Neuronal stem cell (in vitro differentiated cells): Measurements from ENCODE around the gene UTRN.

Experiments used
- DNase-seq: peaks from one replicate; pipeline ENCODE4 v3.0.0-alpha.2; 2013; ENCODE audit warnings: low spot score
- H2AFZ ChIP-seq: one replicate; pipeline ENCODE4 v1.6.1; 2013; ENCODE audit warnings: mild to moderate bottlenecking, low read length, inconsistent platforms
- H2AK5ac ChIP-seq: 2 replicates; pipeline ENCODE4 v1.6.1; 2013; ENCODE audit warnings: low read depth, mild to moderate bottlenecking, inconsistent platforms, low read length, moderate library complexity, mixed read lengths
- H2BK120ac ChIP-seq: 2 replicates; pipeline ENCODE4 v1.6.1; 2013; ENCODE audit warnings: low read depth, mild to moderate bottlenecking, inconsistent platforms, low read length, moderate library complexity, mixed read lengths
- H2BK12ac ChIP-seq: one replicate; pipeline ENCODE4 v1.6.1; 2013; ENCODE audit warnings: low read length, inconsistent platforms
- H2BK15ac ChIP-seq: 2 replicates; pipeline ENCODE4 v1.6.1; 2013; ENCODE audit warnings: mild to moderate bottlenecking, low read length, inconsistent platforms, mixed read lengths
- H2BK5ac ChIP-seq: one replicate; pipeline ENCODE4 v1.6.1; 2013; ENCODE audit warnings: inconsistent platforms, mild to moderate bottlenecking, low read length, moderate library complexity
- H3K14ac ChIP-seq: one replicate; pipeline ENCODE4 v1.6.1; 2013; ENCODE audit warnings: low read length, inconsistent platforms
- H3K18ac ChIP-seq: 2 replicates; pipeline ENCODE4 v1.6.1; 2013; ENCODE audit warnings: low read length, inconsistent platforms
- H3K23ac ChIP-seq: 2 replicates; pipeline ENCODE4 v1.6.1; 2013; ENCODE audit warnings: low read depth, mild to moderate bottlenecking, mixed read lengths, low read length, inconsistent platforms; ENCODE audit not compliant: poor library complexity
- H3K27ac ChIP-seq: replicated peaks from 3 replicates; pipeline ENCODE4 v1.5.1; 2013; ENCODE audit warnings: low read length, inconsistent platforms
- H3K27me3 ChIP-seq, 3 experiments: 2 replicates each; pipeline ENCODE4 v1.6.1; 2013; ENCODE audit warnings: low read length in 3 of 3, mild to moderate bottlenecking in 2 of 3, inconsistent platforms in 1 of 3, low read depth in 1 of 3, mixed read lengths in 1 of 3, moderate library complexity in 1 of 3; ENCODE audit not compliant: control insufficient read depth in 3 of 3, insufficient read depth in 3 of 3
- H3K36me3 ChIP-seq, 2 donors: replicated peaks in 1 of 2; 2 replicates each; pipeline ENCODE4 v1.6.1; 2013; ENCODE audit warnings: low read length in 2 of 2; ENCODE audit not compliant: control insufficient read depth in 2 of 2, insufficient read depth in 2 of 2
- H3K4ac ChIP-seq: 2 replicates; pipeline ENCODE4 v1.6.1; 2013; ENCODE audit warnings: inconsistent platforms, mild to moderate bottlenecking, low read length, moderate library complexity
- H3K4me1 ChIP-seq, 2 donors: 1 replicate in 1 of 2; 2 replicates in 1 of 2; pipeline ENCODE4 v1.6.1; 2013; ENCODE audit warnings: low read length in 2 of 2, low read depth in 1 of 2; ENCODE audit not compliant: control insufficient read depth in 2 of 2, insufficient read depth in 1 of 2
- H3K4me2 ChIP-seq: one replicate; pipeline ENCODE4 v1.6.1; 2013; ENCODE audit warnings: mild to moderate bottlenecking, low read length, inconsistent platforms; ENCODE audit not compliant: insufficient read depth, poor library complexity, severe bottlenecking
- H3K4me3 ChIP-seq, 2 donors: 2 replicates each; pipeline ENCODE4 v1.5.1; 2013; ENCODE audit warnings: low read length in 2 of 2, mild to moderate bottlenecking in 2 of 2, inconsistent platforms in 1 of 2, moderate library complexity in 1 of 2
- H3K79me1 ChIP-seq: one replicate; pipeline ENCODE4 v1.6.1; 2013; ENCODE audit warnings: low read depth, mild to moderate bottlenecking, inconsistent platforms, low read length, moderate library complexity
- H3K9ac ChIP-seq: one replicate; pipeline ENCODE4 v1.6.1; 2013; ENCODE audit warnings: mild to moderate bottlenecking, low read depth, low read length, inconsistent platforms; ENCODE audit not compliant: poor library complexity
- H3K9me3 ChIP-seq, 2 donors: replicated peaks in 1 of 2; 2 replicates each; pipeline versions ENCODE3 to v1.6.1; 2013; ENCODE audit warnings: low read length in 2 of 2, mild to moderate bottlenecking in 2 of 2, inconsistent platforms in 1 of 2, low read depth in 1 of 2, mixed read lengths in 1 of 2, moderate library complexity in 1 of 2; ENCODE audit not compliant: control insufficient read depth in 2 of 2, insufficient read depth in 1 of 2
- H4K8ac ChIP-seq: one replicate; pipeline ENCODE4 v1.6.1; 2013; ENCODE audit warnings: low read depth, mild to moderate bottlenecking, inconsistent platforms, low read length, moderate library complexity
- H4K91ac ChIP-seq: one replicate; pipeline ENCODE4 v1.6.1; 2013; ENCODE audit warnings: low read length, low read depth, mild to moderate bottlenecking, inconsistent platforms; ENCODE audit not compliant: poor library complexity
- WGBS, 2 donors: extraction: QIAGEN DNeasy Blood & Tissue Kit; methylation state at CpG; one replicate each; pipeline ENCODE4 v1.1.7; 2013; ENCODE audit warnings: missing lambda C conversion rate in 2 of 2, mixed read lengths in 1 of 2; ENCODE audit not compliant: insufficient read length in 2 of 2, insufficient replicate concordance in 1 of 2; ENCODE audit errors: extremely low coverage in 2 of 2; 5-methylcytosine and 5-hydroxymethylcytosine counted together

The UTRN gene

DNA sequence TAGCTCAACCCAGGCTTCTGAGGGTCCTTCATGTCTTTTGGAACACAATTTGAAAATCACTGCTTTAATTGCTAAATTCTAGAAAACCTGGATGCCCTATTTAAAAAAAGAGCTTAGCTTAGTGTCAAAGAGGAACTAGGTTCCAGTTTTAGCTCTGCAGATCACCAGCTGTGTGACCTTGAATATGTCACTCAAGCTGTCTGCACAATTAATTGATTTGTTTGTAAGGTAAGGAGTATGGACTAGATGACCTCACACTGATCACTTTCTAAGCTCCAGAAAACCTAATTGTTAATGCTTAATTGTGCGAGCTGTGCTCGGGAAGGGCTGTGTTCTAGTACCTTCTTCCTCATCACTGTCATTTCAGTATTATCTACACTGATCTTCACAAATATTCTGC lies 26.2 kb downstream of the UTRN start:
- Histone ChIP-seq H2BK120ac (no peak overlapping the region), H3K9ac (no peak overlapping the region), H3K27ac (no peak overlapping the region), H3K4me2 (no peak overlapping the region), H3K4ac (no peak overlapping the region), H3K14ac (no peak overlapping the region), H2AK5ac (no peak overlapping the region), H3K23ac (no peak overlapping the region), H4K8ac (no peak overlapping the region), H2BK12ac (no peak overlapping the region), H4K91ac (no peak overlapping the region), H2BK15ac (no peak overlapping the region), H3K36me3 (peaks cover 0 to 29% of the 10 kb centered on the region in 2 donors), H2BK5ac (no peak overlapping the region), H2AFZ (no peak overlapping the region), H3K27me3 (no peaks in the 10 kb centered on the region), H3K9me3 (no peaks in the 10 kb centered on the region), H3K18ac (no peak overlapping the region), H3K4me3 (no peak overlapping the region), H3K4me1 (peaks cover 2 to 4% of the 10 kb centered on the region in 2 donors), H3K79me1 (no peaks in the 10 kb centered on the region)
- WGBS, 2 donors, result no CpG with 5 or more reads among the region's 2 CpGs
- no peak for DNase-seq

DNA sequence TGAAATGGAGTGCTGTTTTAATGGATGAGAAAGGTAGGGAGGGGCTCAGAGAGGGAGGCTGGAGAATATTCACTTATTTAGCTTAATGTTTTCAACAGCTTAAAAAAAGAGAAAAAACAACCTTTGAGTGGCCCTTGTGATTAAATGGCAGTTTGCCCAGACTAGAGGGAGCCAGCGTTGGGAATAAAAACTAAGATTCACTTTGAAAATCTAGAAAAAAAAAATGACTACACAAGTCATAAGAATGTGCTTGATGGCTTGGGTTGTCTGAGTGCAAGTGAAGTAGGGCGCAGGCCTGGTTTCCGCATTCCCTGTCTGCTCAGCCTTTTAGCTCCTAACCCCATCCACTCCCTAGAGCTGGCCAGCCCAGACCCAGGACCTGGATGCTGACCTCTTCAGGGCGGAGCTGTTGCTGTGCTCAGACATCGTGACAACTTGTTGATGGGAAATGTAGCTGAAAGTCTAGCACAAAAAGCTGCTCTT lies 28.9 kb downstream of the UTRN start:
- WGBS, 2 donors, result no CpG with 5 or more reads among the region's 5 CpGs
- H3K4me2 ChIP-seq, result no peak overlapping the region
- H3K4ac ChIP-seq, result no peak overlapping the region
- no peak overlapping the region for H3K18ac ChIP-seq
- H4K8ac ChIP-seq, result no peak overlapping the region
- no peak overlapping the region for H3K23ac ChIP-seq
- no peak overlapping the region for H3K9ac ChIP-seq
- H3K9me3 ChIP-seq, result no peaks in the 10 kb centered on the region
- H2BK15ac ChIP-seq, result no peak overlapping the region
- H3K27me3 ChIP-seq, result no peaks in the 10 kb centered on the region
- H3K4me1 ChIP-seq, result peaks cover 0 to 2% of the 10 kb centered on the region in 2 donors
- no peak overlapping the region for H2AFZ ChIP-seq
- no peak overlapping the region for H2BK120ac ChIP-seq
- no peak overlapping the region for H3K14ac ChIP-seq
- no peaks in the 10 kb centered on the region for H3K79me1 ChIP-seq
- no peak overlapping the region for H2BK5ac ChIP-seq
- H3K27ac ChIP-seq, result no peak overlapping the region
- H3K36me3 ChIP-seq, result peaks cover 0 to 20% of the 10 kb centered on the region in 2 donors
- no peak overlapping the region for H4K91ac ChIP-seq
- H2AK5ac ChIP-seq, result no peak overlapping the region
- no peak overlapping the region for H3K4me3 ChIP-seq
- no peak overlapping the region for H2BK12ac ChIP-seq
- DNase-seq, result no peak

DNA sequence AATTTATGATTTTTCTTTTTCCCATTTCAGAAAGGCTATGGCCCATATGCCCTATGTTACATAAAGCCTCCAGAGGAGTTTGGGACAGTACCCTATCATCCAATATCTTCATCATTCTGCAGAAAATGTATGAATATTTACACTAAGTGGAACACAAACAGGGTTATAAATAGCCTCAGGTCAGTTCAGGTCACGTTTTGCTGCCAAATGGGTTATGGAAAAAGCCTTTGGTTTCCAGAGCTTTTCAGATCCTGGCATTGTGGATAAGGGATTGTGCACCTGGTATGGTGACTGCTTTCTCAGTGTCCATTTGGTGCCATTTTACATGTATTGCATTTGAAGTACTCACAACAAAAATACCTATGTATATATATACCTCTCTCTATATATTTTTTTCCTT lies 29.4 kb downstream of the UTRN start:
- Histone ChIP-seq H3K9me3 (no peaks in the 10 kb centered on the region), H3K4me2 (no peak overlapping the region), H3K4me1 (peaks cover 0 to 2% of the 10 kb centered on the region in 2 donors), H2BK12ac (no peak overlapping the region), H3K4me3 (no peak overlapping the region), H2AFZ (no peak overlapping the region), H4K91ac (no peak overlapping the region), H2AK5ac (no peak overlapping the region), H4K8ac (no peak overlapping the region), H3K27me3 (no peaks in the 10 kb centered on the region), H2BK15ac (no peak overlapping the region), H3K14ac (no peak overlapping the region), H3K9ac (no peak overlapping the region), H3K36me3 (peaks cover 0 to 15% of the 10 kb centered on the region in 2 donors), H3K23ac (no peak overlapping the region), H2BK120ac (no peak overlapping the region), H3K79me1 (no peaks in the 10 kb centered on the region), H2BK5ac (no peak overlapping the region), H3K4ac (no peak overlapping the region), H3K27ac (no peak overlapping the region), H3K18ac (no peak overlapping the region)
- WGBS, 2 donors, result no CpG with 5 or more reads among the region's 1 CpG
- DNase-seq, result no peak

DNA sequence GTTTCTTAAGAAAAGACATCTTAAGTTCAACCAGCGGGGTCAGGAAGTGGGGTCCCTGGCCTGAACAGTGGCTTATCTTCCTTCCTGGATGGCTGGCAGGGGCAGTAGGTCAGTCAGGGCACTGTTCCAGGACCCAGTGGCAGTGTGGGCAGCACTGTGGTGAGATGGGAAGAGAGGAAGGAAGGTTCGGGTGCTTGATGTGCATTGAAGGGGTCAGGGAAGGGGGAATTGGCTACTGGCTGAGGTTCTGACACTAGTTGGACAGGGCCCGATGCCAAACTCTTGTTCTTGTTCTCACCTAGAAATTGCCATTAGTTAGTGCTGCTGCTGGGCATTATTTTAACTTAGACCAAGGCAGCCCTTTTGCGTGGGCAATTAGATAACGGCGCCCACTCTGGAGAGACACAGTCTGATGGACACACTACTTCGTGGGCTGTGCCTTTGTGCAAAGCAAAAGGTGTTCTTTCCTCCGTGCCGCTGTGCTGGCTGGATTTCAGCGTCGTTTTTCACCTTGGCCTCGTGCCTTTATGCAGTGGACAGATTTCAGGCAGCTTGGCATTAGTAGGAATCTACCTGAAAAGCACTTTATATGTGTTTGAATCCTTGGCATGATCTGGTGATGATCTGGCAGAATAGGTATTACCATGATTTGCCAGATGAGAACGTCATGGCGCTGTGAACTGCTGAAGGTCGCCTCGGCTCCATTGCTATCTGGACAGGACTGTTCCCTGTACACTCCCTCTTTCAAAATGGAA lies 30.3 kb downstream of the UTRN start:
- no peak overlapping the region for H3K9ac ChIP-seq
- H3K4me2 ChIP-seq, result no peak overlapping the region
- H2BK5ac ChIP-seq, result no peak overlapping the region
- H4K8ac ChIP-seq, result no peak overlapping the region
- WGBS, 2 donors, result no CpG with 5 or more reads among the region's 16 CpGs
- H4K91ac ChIP-seq, result no peak overlapping the region
- no peak overlapping the region for H2BK12ac ChIP-seq
- no peak overlapping the region for H3K4ac ChIP-seq
- H3K18ac ChIP-seq, result no peak overlapping the region
- no peak overlapping the region for H2BK120ac ChIP-seq
- no peaks in the 10 kb centered on the region for H3K9me3 ChIP-seq
- no peak overlapping the region for H3K4me3 ChIP-seq
- no peak overlapping the region for H2AFZ ChIP-seq
- no peak overlapping the region for H3K27ac ChIP-seq
- H3K4me1 ChIP-seq, result peaks cover under 1 to 2% of the 10 kb centered on the region in 2 donors
- H3K23ac ChIP-seq, result no peak overlapping the region
- no peaks in the 10 kb centered on the region for H3K27me3 ChIP-seq
- H2BK15ac ChIP-seq, result no peak overlapping the region
- H3K79me1 ChIP-seq, result no peaks in the 10 kb centered on the region
- DNase-seq, result no peak
- peaks cover 0 to 10% of the 10 kb centered on the region in 2 donors for H3K36me3 ChIP-seq
- no peak overlapping the region for H2AK5ac ChIP-seq
- no peak overlapping the region for H3K14ac ChIP-seq
